Activated CD8-positive, alpha-beta memory T cell treated with anti-CD3 and anti-CD28 coated beads for 4 hours (primary cell): ENCODE results near the gene SUN5.
"Not testable (repeated sequence)": the region's sequence is repeated elsewhere in the genome, so short reads cannot be mapped to it uniquely, and the experiment has no call there.

Experiments
- DNase-seq, 2 donors: peaks; one replicate each; pipeline ENCODE4 v3.0.0-alpha.2; 2020; ENCODE audit warnings: low read depth in 2 of 2

SUN5 gene

GRCh38 chr20:33004141-33004751 lies at the start of gene SUN5:
SUN5 (minus strand) TSS chr20:33004433; CDS start chr20:33004340, 93 bp downstream.
- DNase-seq: no peak

GRCh38 chr20:33053291-33054106 lies 49.3 kb upstream of the SUN5 start, which contains the start of gene BPIFB3:
BPIFB3 (plus strand) TSS chr20:33053903; CDS start chr20:33055436, 1,533 bp downstream.
- no peak for DNase-seq

GRCh38 chr20:33051333-33051732 lies 47.1 kb upstream of the SUN5 start:
- DNase-seq: no peak

DNA sequence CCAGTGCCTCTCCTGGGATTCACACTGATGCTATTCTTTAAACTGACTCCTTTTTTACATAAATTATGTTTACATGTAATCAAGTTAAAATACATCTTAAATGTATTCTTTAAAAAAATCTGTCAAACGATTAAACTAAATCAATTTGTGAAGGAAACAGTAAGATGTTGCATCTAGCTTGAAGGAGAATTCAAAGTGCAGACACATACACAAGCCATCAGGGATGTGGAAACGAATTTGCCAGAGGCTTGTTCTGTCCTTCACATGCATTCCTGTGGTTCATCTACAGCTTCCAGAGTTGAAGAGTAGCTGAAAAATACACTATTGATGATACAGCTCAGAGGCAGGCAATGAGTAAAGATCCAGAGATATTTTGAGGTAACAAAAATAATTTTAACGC lies 42.2 kb upstream of the SUN5 start:
- DNase-seq: no peak

- DNase-seq: not testable (repeated sequence)
These were observed 41.0 kb upstream of the SUN5 start for GRCh38 chr20:33045129-33045721.

DNA sequence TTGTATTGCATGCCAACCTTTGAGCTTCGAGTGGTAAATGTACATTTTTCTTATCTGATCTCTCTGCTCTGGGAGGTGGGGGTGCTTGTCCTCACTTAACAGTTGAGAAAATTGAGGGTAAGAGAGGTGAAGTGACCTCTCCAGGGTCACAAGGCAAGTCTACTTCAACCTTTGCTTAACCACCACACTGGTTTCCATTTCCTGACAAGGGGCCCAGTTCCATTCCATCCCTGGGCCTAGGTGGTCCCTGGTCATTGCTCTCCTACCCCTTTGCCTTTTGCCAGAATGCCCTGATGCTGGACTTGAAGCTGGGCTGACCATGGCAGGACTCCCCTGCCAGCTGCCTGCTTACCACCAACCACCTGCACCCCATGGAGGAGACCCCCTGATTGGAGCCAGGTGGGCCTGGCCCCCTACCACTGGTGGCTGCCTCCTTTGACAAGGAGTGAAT lies 39.5 kb upstream of the SUN5 start:
- DNase-seq: no peak

DNA sequence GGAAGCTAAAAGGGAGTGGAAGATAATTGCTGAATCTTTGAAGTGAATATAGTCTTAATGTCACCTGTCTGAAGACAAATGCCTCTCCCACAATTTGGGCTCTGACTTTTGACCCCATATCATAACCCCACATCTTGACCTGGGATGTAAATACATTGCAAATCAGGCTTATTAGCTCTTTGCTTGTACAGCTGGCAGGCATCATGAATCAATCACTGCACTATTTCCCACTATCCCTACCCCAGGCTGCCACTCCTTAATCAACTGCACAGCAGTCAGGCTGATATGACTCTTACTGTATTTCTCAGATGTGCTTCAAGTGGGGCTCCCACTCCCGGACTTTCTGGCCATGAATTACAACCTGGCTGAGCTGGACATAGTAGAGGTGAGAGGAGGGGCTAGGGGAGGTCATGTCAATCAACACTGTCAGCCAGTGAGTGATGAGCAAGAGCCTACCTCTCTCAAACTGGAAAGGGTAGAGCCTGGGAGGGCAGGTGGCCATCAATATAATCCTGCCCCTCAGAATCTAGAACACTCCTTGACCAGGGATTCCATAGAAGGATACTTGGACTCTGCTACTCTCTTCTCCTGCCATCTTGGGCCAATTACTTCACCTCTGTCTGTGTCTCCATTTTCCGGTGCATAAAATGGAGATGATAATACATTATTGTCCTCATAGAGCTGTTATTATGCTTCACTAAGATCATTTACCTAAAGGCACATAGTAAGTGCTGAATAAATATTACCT lies 38.9 kb upstream of the SUN5 start:
- DNase-seq: no peak

GRCh38 chr20:33042430-33042829 lies 38.2 kb upstream of the SUN5 start:
- DNase-seq: no peak

DNA sequence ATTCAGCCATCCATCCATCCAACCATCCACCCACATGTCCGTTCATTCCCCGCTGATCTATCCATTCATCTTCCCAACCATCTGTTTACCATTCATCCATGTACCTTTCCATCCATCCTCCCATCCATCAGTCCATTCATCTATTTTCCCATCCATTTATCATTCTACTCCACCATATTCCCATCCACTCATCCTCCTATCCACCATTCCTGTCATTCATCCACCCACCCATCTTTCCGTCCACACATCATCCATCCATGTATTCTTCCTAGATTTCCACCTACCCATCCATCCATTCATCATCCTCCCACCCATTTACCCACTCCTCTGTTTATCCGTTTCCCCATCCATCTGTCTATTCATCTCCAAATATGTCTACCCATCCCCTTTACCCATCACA lies 34.0 kb upstream of the SUN5 start:
- DNase-seq: no peak

- DNase-seq: no peak
These were observed 33.2 kb upstream of the SUN5 start for GRCh38 chr20:33037456-33037855.

GRCh38 chr20:33034901-33035492 lies 30.8 kb upstream of the SUN5 start:
- DNase-seq: no peak

- no peak for DNase-seq
These were observed 29.9 kb upstream of the SUN5 start for GRCh38 chr20:33034115-33034514.

- DNase-seq: no peak
These were observed 29.1 kb upstream of the SUN5 start for GRCh38 chr20:33033381-33033780.

DNA sequence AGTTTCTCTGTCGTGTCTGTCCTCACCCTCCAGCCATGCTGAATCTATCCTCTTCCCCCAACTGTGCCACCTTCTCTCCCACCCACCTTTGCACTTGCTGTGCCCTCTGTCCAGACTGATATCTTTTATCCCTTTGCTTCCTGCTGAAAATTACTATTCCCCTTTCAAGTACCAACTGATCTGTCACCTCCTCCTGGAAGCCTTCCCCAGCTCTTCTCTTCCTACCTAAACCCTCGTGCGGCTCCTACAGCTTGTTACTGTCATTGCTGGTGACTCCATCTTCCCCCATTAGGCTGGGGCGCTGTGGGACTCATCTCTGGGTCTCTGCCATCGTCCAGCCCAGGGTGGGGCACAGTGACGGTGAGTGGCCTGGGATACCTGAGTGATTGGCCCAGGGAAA lies 28.3 kb upstream of the SUN5 start:
- DNase-seq: no peak

GRCh38 chr20:33031531-33031930 lies 27.3 kb upstream of the SUN5 start, which contains the start of gene BPIFB6:
BPIFB6 (plus strand) TSS chr20:33031648; CDS start chr20:33031648, 0 bp downstream.
- no peak for DNase-seq

- no peak for DNase-seq
These were observed 26.3 kb upstream of the SUN5 start for GRCh38 chr20:33030569-33030968.

DNA sequence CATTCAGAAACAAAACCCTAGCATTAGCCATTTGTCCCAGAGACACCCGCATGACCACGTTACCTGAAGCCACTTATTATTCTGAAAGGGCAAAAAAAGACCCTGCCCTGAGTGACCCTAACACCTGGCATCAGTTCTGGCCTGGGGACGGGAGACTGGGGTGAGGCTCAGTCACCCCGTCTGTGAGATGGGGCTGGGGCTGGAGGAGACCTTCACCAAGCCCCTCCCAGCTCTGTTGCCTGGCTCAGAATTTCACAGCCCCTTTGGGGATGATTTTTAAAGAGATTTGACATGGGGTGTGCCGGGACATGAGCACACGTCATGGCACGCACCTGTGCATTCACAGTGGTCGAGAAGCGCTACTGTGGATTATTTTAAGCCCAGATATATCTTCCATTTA lies 25.8 kb upstream of the SUN5 start:
- DNase-seq: no peak

DNA sequence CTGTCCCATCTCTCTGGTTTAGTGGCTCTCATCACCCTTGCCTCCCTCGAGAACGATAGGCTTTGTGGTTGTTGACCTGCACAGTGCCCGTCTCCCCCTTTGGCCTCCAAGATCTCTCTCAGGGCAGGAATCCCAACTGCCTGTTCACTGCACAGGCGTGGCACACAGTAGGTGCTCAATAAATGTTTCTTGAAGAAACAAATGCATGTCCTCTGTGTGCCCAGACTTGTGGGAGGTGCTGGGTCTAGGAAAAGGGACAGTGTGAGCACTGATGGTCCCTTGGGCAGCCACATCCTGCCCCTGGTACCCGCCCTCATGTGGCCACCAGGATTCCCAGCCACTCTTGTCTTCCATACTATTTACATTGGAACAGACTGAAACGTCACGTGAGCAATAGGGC lies 24.6 kb upstream of the SUN5 start:
- DNase-seq: no peak

DNA sequence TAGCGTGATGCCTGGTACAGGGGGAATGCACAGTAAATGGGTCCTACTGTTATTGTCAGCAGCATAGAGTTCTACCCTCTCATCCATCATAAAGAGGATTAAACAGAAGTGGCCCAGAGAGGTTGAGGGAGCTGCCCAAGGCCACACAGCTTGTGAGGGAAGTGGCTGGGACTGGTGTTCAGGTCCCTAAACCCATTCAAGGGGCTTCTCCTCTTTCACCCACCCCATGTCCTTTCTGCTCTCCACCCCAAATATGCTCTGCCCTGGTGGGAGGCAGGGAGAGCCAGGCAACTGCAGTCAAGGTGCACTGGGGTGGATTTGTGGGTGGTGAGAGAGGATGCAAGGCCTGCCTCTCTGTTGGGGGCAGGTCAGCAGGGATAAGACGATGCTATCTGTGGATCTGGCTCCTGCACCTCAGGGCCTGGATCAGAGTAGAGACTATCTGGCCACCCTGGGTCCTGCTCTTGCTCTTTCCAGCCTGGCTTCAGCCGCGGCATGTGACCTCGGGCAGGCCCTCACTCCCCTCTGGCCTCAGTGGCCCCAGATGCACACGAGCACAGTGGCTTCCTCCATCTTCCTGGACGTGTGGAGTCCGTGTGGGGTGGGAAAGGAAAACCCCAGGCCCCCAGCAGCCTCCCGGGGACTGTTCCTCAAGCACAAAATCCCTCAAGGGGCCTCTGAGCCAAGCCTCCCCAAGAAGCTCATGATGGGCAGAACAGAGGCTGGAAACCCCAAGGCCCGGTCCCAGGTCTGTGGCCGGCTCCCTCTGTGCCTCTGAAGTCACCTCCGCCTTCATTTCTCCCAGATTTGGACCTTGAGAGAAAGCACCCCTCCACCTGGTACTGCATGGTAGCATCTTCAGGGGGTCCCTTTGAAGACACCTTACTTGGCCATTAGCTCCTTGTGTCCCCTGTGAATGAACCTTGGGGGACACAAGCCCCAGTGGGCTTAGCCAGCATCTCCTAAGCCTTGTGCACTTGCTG lies 23.8 kb upstream of the SUN5 start:
- DNase-seq: no peak
